Measurements from ENCODE around the gene ZNF200. TPM values are rescaled to one million over a fixed set of nuclear protein-coding genes. Genes with fewer than 3 reads are reported as not detected.

ZNF200 gene, protein sequence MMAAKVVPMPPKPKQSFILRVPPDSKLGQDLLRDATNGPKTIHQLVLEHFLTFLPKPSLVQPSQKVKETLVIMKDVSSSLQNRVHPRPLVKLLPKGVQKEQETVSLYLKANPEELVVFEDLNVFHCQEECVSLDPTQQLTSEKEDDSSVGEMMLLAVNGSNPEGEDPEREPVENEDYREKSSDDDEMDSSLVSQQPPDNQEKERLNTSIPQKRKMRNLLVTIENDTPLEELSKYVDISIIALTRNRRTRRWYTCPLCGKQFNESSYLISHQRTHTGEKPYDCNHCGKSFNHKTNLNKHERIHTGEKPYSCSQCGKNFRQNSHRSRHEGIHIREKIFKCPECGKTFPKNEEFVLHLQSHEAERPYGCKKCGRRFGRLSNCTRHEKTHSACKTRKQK
- total RNA-seq (12.8 TPM), polyA plus RNA-seq (10 to 100 TPM; 15.3 to 24.5 (median 19.5) TPM)

GRCh38 chr16:3234857-3235561, at the start of gene ZNF200:
TSS of gene ZNF200 (minus strand) at chr16:3235158. CDS start at chr16:3233755, 1,403 bp downstream.
- H3K27ac ChIP-seq (ENCODE audit: insufficient read depth, low read length, poor library complexity, severe bottlenecking) = peak within 1 kb of the TSS; percentile 89
- peak within 1 kb of the TSS; percentile 97 to 98 (median 97) for H3K27ac Mint-ChIP-seq
- peaks cover 16% of the 10 kb centered on the region for H3K4me1 ChIP-seq (ENCODE audit: control insufficient read depth, insufficient read depth, low read length, poor library complexity, severe bottlenecking)
- H3K36me3 ChIP-seq (ENCODE audit: control insufficient read depth, insufficient read depth, low read length) = peaks cover 33% of the 10 kb centered on the region
- H3K4me3 Mint-ChIP-seq = peak within 1 kb of the TSS; percentile 91 to 96 (median 94)
- no peaks in the 10 kb centered on the region for H3K27me3 ChIP-seq (ENCODE audit: control insufficient read depth, insufficient read depth, low read length)
- H3K9me3 Mint-ChIP-seq = peaks cover 0 to 16% (median 10%) of the 10 kb centered on the region in 7 donors
- H3K36me3 Mint-ChIP-seq = peaks cover 35% of the 10 kb centered on the region
- peaks cover 15 to 45% (median 25%) of the 10 kb centered on the region in 4 donors for H3K4me1 Mint-ChIP-seq
- peaks cover 17% of the 10 kb centered on the region for H3K27me3 Mint-ChIP-seq
- peak within 1 kb of the TSS; percentile 93 for H3K4me3 ChIP-seq (ENCODE audit: low read depth, low read length)
- DNase-seq (peak; percentile 87 to 97 (median 94)), ATAC-seq (ENCODE audit: low read depth in 2 of 2) (peak; percentile 90 to 92)
- peaks cover 12 to 17% of the 10 kb centered on the region in 2 experiments for H3K9me3 ChIP-seq (ENCODE audit: control insufficient read depth in 2 of 2, low read length in 2 of 2)

DNA sequence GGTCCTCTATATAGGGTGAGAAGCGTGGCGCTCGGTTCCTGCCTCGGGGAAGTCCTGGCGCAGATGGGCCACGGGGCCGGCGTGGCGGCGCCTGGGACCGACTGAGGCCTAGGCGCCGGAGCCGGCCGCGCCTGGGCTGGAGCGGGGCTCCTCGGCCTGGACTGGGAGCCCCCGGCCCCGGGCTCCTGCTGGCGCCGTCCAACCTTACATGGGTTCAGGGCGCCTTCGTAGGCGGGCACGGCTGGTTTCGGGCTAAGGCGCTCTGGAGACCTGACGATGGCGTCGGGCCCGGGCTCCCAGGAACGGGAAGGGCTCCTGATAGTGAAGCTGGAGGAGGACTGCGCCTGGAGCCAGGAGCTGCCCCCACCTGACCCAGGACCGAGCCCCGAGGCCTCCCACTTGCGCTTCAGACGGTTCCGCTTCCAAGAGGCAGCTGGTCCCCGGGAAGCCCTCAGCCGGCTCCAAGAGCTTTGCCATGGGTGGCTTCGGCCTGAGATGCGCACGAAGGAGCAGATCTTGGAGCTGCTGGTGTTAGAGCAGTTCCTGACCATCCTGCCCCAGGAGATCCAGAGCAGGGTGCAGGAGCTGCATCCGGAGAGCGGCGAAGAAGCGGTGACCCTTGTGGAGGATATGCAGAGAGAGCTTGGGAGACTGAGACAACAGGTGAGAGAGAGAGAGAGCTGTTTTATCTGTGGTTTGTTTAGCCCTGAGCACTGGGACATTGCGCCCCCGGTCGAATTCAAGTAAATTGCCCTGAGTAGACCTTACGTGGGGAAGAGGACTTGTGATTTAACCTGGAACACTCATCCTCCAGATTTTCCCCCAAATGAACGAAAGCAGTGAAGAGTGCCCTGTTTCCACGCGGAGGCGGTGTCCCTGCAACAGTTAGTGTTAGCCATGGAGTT, 48.8 kb upstream of the ZNF200 start:
- no peaks in the 10 kb centered on the region for H3K27me3 Mint-ChIP-seq
- peaks cover 0 to 28% (median 6%) of the 10 kb centered on the region in 7 donors for H3K9me3 Mint-ChIP-seq
- Histone ChIP-seq H3K27me3 (ENCODE audit: control insufficient read depth, insufficient read depth, low read length) (no peaks in the 10 kb centered on the region), H3K4me3 (ENCODE audit: low read depth, low read length) (peak overlapping the region; percentile 80), H3K36me3 (ENCODE audit: control insufficient read depth, insufficient read depth, low read length) (peaks cover 35% of the 10 kb centered on the region), H3K27ac (ENCODE audit: insufficient read depth, low read length, poor library complexity, severe bottlenecking) (peak overlapping the region; percentile 97), H3K9me3 (ENCODE audit: control insufficient read depth in 2 of 2, low read length in 2 of 2) (peaks cover 24 to 32% of the 10 kb centered on the region in 2 experiments), H3K4me1 (ENCODE audit: control insufficient read depth, insufficient read depth, low read length, poor library complexity, severe bottlenecking) (peaks cover 25% of the 10 kb centered on the region)
- H3K27ac Mint-ChIP-seq = peak overlapping the region; percentile 95 to 98 (median 98)
- ATAC-seq (ENCODE audit: low read depth in 2 of 2) = no peak
- peaks cover 4 to 45% (median 28%) of the 10 kb centered on the region in 4 donors for H3K4me1 Mint-ChIP-seq
- H3K36me3 Mint-ChIP-seq = peaks cover 40% of the 10 kb centered on the region
- peak in 1 of 3 donors; percentile 17 for DNase-seq
- H3K4me3 Mint-ChIP-seq = peak overlapping the region; percentile 94 to 96 (median 95)

DNA sequence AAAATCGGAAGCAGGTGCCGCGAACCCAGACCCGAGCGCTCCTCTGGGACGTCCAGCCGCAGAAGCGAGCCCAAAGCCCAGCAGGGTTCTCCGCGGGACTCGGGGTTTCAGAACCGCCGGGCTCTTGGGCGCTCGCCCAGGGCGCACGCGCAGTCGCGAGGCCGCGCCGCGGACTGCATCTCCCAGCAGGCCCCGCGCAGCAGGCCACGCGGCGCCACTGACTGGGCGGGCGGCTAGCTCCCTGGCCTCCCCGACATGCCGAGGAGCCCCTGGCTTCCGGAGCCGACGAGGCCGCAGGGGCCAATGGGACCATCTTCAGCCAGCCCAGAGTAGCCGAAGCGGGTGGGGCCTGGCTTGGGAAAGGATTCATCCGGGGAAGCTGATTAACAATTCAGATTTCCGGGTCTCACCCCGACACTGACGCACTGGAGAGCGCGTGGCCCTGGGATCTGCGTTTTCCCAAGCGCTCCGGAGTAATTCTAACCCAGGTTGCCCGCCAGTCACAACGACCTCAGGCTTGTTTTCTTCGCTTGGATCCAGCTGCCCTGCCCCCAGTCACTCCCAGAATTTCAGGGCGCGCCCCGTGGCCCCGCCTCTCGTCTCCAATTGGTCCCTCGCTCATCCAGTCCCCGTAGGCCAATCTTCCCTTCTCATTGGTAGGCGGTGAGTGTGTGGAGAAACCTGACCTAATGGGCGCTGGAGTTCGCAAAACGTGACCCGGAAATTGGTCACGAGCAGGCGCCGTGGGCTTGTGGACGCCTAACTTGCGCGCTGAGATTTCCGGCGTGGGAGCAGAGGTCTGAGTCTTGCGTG, 48.0 kb upstream of the ZNF200 start, which contains the start of gene ZNF263:
TSS of gene ZNF263 (plus strand) at position 762 of the 813 bp plus-strand sequence. CDS start 328 bp downstream, outside the sequence.
- H3K36me3 Mint-ChIP-seq = peaks cover 34% of the 10 kb centered on the region
- H3K4me1 Mint-ChIP-seq = peaks cover 4 to 45% (median 28%) of the 10 kb centered on the region in 4 donors
- no peaks in the 10 kb centered on the region for H3K27me3 Mint-ChIP-seq
- H3K9me3 Mint-ChIP-seq = peaks cover 0 to 24% (median 6%) of the 10 kb centered on the region in 7 donors
- H3K27ac Mint-ChIP-seq = peak within 1 kb of the TSS; percentile 95 to 98 (median 98)
- peak within 1 kb of the TSS; percentile 94 to 96 (median 95) for H3K4me3 Mint-ChIP-seq
- Histone ChIP-seq H3K27ac (ENCODE audit: insufficient read depth, low read length, poor library complexity, severe bottlenecking) (peak within 1 kb of the TSS; percentile 97), H3K36me3 (ENCODE audit: control insufficient read depth, insufficient read depth, low read length) (peaks cover 27% of the 10 kb centered on the region), H3K27me3 (ENCODE audit: control insufficient read depth, insufficient read depth, low read length) (no peaks in the 10 kb centered on the region), H3K4me1 (ENCODE audit: control insufficient read depth, insufficient read depth, low read length, poor library complexity, severe bottlenecking) (peaks cover 25% of the 10 kb centered on the region), H3K9me3 (ENCODE audit: control insufficient read depth in 2 of 2, low read length in 2 of 2) (peaks cover 20 to 25% of the 10 kb centered on the region in 2 experiments), H3K4me3 (ENCODE audit: low read depth, low read length) (peak within 1 kb of the TSS; percentile 89)
- DNase-seq = peak; percentile 88 to 98 (median 94)
- peak; percentile 90 for ATAC-seq (ENCODE audit: low read depth in 2 of 2)

DNA sequence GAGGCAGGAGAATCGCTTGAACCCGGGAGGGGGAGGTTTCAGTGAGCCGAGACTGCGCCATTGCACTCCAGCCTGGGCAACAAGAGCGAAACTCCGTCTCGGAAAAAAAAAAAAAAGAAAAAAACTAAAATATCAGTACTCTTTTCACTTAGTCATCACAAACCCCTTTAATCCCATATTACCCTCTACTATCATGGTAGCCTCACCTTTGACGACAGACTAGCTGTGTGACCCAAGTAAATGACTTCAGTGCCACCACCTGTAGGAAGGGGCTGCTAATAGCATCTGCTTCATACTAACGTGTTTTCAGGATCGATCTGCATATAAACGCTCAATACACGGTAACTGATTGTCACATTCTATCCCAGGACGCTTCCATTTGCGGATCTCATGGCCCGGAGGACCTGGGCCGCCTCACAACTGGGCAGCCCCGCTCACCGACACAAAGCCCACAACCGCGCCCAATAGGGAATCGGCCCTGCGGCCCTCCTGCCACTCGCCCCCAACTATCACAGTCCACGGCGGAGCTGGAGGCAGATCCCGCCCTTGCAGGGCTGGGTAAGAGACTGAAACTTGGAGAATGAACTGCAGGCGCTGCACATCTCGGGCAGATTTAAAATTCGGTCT, 47.3 kb upstream of the ZNF200 start:
- Histone ChIP-seq H3K4me3 (ENCODE audit: low read depth, low read length) (peak overlapping the region; percentile 89), H3K4me1 (ENCODE audit: control insufficient read depth, insufficient read depth, low read length, poor library complexity, severe bottlenecking) (peaks cover 25% of the 10 kb centered on the region), H3K27me3 (ENCODE audit: control insufficient read depth, insufficient read depth, low read length) (no peaks in the 10 kb centered on the region), H3K9me3 (ENCODE audit: control insufficient read depth in 2 of 2, low read length in 2 of 2) (peaks cover 15 to 19% of the 10 kb centered on the region in 2 experiments), H3K36me3 (ENCODE audit: control insufficient read depth, insufficient read depth, low read length) (peaks cover 21% of the 10 kb centered on the region), H3K27ac (ENCODE audit: insufficient read depth, low read length, poor library complexity, severe bottlenecking) (peak overlapping the region; percentile 97)
- DNase-seq (no peak), ATAC-seq (ENCODE audit: low read depth in 2 of 2) (peak; percentile 5)
- peak overlapping the region; percentile 76 to 98 (median 95) for H3K27ac Mint-ChIP-seq
- no peaks in the 10 kb centered on the region for H3K27me3 Mint-ChIP-seq
- H3K36me3 Mint-ChIP-seq = peaks cover 28% of the 10 kb centered on the region
- peak overlapping the region; percentile 94 to 96 (median 95) for H3K4me3 Mint-ChIP-seq
- peaks cover 0 to 18% (median 6%) of the 10 kb centered on the region in 7 donors for H3K9me3 Mint-ChIP-seq
- peaks cover 4 to 45% (median 30%) of the 10 kb centered on the region in 4 donors for H3K4me1 Mint-ChIP-seq

- no peak overlapping the region for H3K27ac Mint-ChIP-seq
- Histone ChIP-seq H3K27me3 (ENCODE audit: control insufficient read depth, insufficient read depth, low read length) (no peaks in the 10 kb centered on the region), H3K9me3 (ENCODE audit: control insufficient read depth in 2 of 2, low read length in 2 of 2) (peaks cover 7 to 10% of the 10 kb centered on the region in 2 experiments), H3K4me3 (ENCODE audit: low read depth, low read length) (no peak overlapping the region), H3K36me3 (ENCODE audit: control insufficient read depth, insufficient read depth, low read length) (peaks cover 12% of the 10 kb centered on the region), H3K27ac (ENCODE audit: insufficient read depth, low read length, poor library complexity, severe bottlenecking) (no peak overlapping the region), H3K4me1 (ENCODE audit: control insufficient read depth, insufficient read depth, low read length, poor library complexity, severe bottlenecking) (peaks cover 25% of the 10 kb centered on the region)
- H3K27me3 Mint-ChIP-seq = no peaks in the 10 kb centered on the region
- H3K9me3 Mint-ChIP-seq = peaks cover 0 to 9% (median 3%) of the 10 kb centered on the region in 7 donors
- H3K36me3 Mint-ChIP-seq = peaks cover 19% of the 10 kb centered on the region
- H3K4me1 Mint-ChIP-seq = peaks cover 4 to 39% (median 25%) of the 10 kb centered on the region in 4 donors
- peak overlapping the region in 3 of 4 donors; percentile 46 to 95 (median 48) for H3K4me3 Mint-ChIP-seq
- no peak for ATAC-seq (ENCODE audit: low read depth in 2 of 2)
- DNase-seq = no peak
These were observed 46.4 kb upstream of the ZNF200 start for GRCh38 chr16:3281222-3281820.

GRCh38 chr16:3276679-3277078, 41.7 kb upstream of the ZNF200 start:
- Mint-ChIP-seq H3K4me3 (no peak overlapping the region), H3K9me3 (peaks cover 0 to 8% (median 0%) of the 10 kb centered on the region in 7 donors), H3K27ac (no peak overlapping the region), H3K36me3 (no peaks in the 10 kb centered on the region), H3K27me3 (peaks cover 5% of the 10 kb centered on the region), H3K4me1 (peaks cover 3 to 6% (median 4%) of the 10 kb centered on the region in 4 donors)
- no peak for ATAC-seq (ENCODE audit: low read depth in 2 of 2)
- DNase-seq = no peak
- Histone ChIP-seq H3K27ac (ENCODE audit: insufficient read depth, low read length, poor library complexity, severe bottlenecking) (no peak overlapping the region), H3K4me3 (ENCODE audit: low read depth, low read length) (no peak overlapping the region), H3K9me3 (ENCODE audit: control insufficient read depth in 2 of 2, low read length in 2 of 2) (peaks cover 0 to 2% of the 10 kb centered on the region in 2 experiments), H3K36me3 (ENCODE audit: control insufficient read depth, insufficient read depth, low read length) (no peaks in the 10 kb centered on the region), H3K27me3 (ENCODE audit: control insufficient read depth, insufficient read depth, low read length) (no peaks in the 10 kb centered on the region), H3K4me1 (ENCODE audit: control insufficient read depth, insufficient read depth, low read length, poor library complexity, severe bottlenecking) (no peaks in the 10 kb centered on the region)

Data from CD4-positive, CD25-positive, alpha-beta regulatory T cell (primary cell).